Nephron progenitor cell (in vitro differentiated cells): ENCODE results near the gene ETV2.
A peak's percentile ranks its signal among the peaks of the same experiment; 100 is the strongest.

Experiments
- DNase-seq: peaks from one replicate; pipeline ENCODE4 v3.0.0; 2021
- H3K27ac Mint-ChIP-seq: 2 replicates; pipeline ENCODE4 v1.8.0; 2021; ENCODE audit warnings: mild to moderate bottlenecking, moderate library complexity, mixed read lengths
- H3K27me3 Mint-ChIP-seq: 2 replicates; pipeline ENCODE4 v1.8.0; 2021; ENCODE audit warnings: mild to moderate bottlenecking, low read depth, mixed read lengths; ENCODE audit not compliant: poor library complexity
- H3K36me3 Mint-ChIP-seq: 2 replicates; pipeline ENCODE4 v1.8.0; 2021; ENCODE audit warnings: low read depth, mixed read lengths
- H3K4me1 Mint-ChIP-seq: 2 replicates; pipeline ENCODE4 v1.8.0; 2021; ENCODE audit warnings: mixed read lengths
- H3K4me3 Mint-ChIP-seq: 2 replicates; pipeline ENCODE4 v1.8.0; 2021; ENCODE audit warnings: mild to moderate bottlenecking, moderate library complexity, mixed read lengths
- H3K9me3 Mint-ChIP-seq: 2 replicates; pipeline ENCODE4 v1.8.0; 2021; ENCODE audit warnings: mild to moderate bottlenecking, moderate library complexity, mixed read lengths
- CTCF ChIP-seq: fragments of 200-600 bp; sonication (generic); IDR thresholded peaks from 2 replicates; pipeline ENCODE4 v1.5.0; 2021; ENCODE audit warnings: antibody characterized with exemption

The ETV2 gene

GRCh38 chr19:35692010-35692409 is 50.5 kb downstream of the ETV2 start:
- H3K27me3 Mint-ChIP-seq, result peaks cover 16% of the 10 kb centered on the region

GRCh38 chr19:35693422-35693821 is 51.9 kb downstream of the ETV2 start:
- H3K4me3 Mint-ChIP-seq, result no peak overlapping the region
- no peak overlapping the region for H3K27ac Mint-ChIP-seq
- H3K4me1 Mint-ChIP-seq, result no peaks in the 10 kb centered on the region
- no peaks in the 10 kb centered on the region for H3K9me3 Mint-ChIP-seq
- peaks cover 25% of the 10 kb centered on the region for H3K27me3 Mint-ChIP-seq
- no peaks in the 10 kb centered on the region for H3K36me3 Mint-ChIP-seq
- no peak for TF ChIP-seq CTCF
- DNase-seq, result no peak

More at GRCh38 chr19:35692010-35692409, 50.5 kb downstream of the ETV2 start:
- Mint-ChIP-seq H3K4me1 (no peaks in the 10 kb centered on the region), H3K36me3 (no peaks in the 10 kb centered on the region), H3K27ac (no peak overlapping the region), H3K9me3 (no peaks in the 10 kb centered on the region), H3K4me3 (no peak overlapping the region)
- TF ChIP-seq CTCF, result no peak
- DNase-seq, result no peak

GRCh38 chr19:35693835-35694599 is 52.5 kb downstream of the ETV2 start:
- no peaks in the 10 kb centered on the region for H3K4me1 Mint-ChIP-seq

More at GRCh38 chr19:35693835-35694599, 52.5 kb downstream of the ETV2 start:
- peak; percentile 96 for TF ChIP-seq CTCF
- H3K4me3 Mint-ChIP-seq, result no peak overlapping the region
- H3K27me3 Mint-ChIP-seq, result peaks cover 29% of the 10 kb centered on the region
- peak; percentile 90 for DNase-seq
- H3K36me3 Mint-ChIP-seq, result no peaks in the 10 kb centered on the region
- no peaks in the 10 kb centered on the region for H3K9me3 Mint-ChIP-seq
- no peak overlapping the region for H3K27ac Mint-ChIP-seq
